H1 (cell line): ENCODE data around the gene SND1.

Experiments
- EP300 ChIP-seq, 2 experiments: IDR thresholded peaks; 1 replicate in 1 of 2; 2 replicates in 1 of 2; pipeline ENCODE4 v1.6.1; 2011 to 2012; ENCODE audit warnings: low read depth in 2 of 2, low read length in 2 of 2, mild to moderate bottlenecking in 2 of 2, borderline replicate concordance in 1 of 2, inconsistent platforms in 1 of 2, moderate library complexity in 1 of 2
- EZH2 ChIP-seq: fragments of 200-600 bp; sonication (generic); IDR thresholded peaks from 2 replicates; pipeline ENCODE4 v1.7.1; 2012; ENCODE audit warnings: low read depth, mild to moderate bottlenecking, moderate library complexity, low read length, inconsistent platforms; ENCODE audit not compliant: severe bottlenecking
- HDAC6 ChIP-seq: IDR thresholded peaks from one replicate; pipeline ENCODE4 v1.7.1; 2012; ENCODE audit warnings: low read depth, mild to moderate bottlenecking, inconsistent platforms, low read length, moderate library complexity
- PHF8 ChIP-seq: fragments of 200-600 bp; sonication (generic); conservative IDR thresholded peaks from 2 replicates; pipeline ENCODE4 v1.7.1; 2012; ENCODE audit warnings: low read depth, mild to moderate bottlenecking, inconsistent platforms, low read length, moderate library complexity
- POLR2A ChIP-seq, 2 experiments: IDR thresholded peaks; 1 replicate in 1 of 2; 2 replicates in 1 of 2; pipeline ENCODE4 v1.6.1; 2011; ENCODE audit warnings: low read depth in 2 of 2, low read length in 2 of 2, mild to moderate bottlenecking in 2 of 2; ENCODE audit errors: control extremely low read depth in 1 of 2
- POLR2AphosphoS5 ChIP-seq: IDR thresholded peaks from 2 replicates; pipeline ENCODE4 v1.6.1; 2011; ENCODE audit warnings: low read depth, low read length
- SAP30 ChIP-seq: fragments of 300-600 bp; sonication (generic); IDR thresholded peaks from 2 replicates; pipeline ENCODE4 v1.7.1; 2012; ENCODE audit warnings: low read length, moderate library complexity, mild to moderate bottlenecking, inconsistent platforms; ENCODE audit not compliant: insufficient read depth, insufficient replicate concordance
- TBP ChIP-seq: IDR thresholded peaks from 2 replicates; pipeline ENCODE4 v1.6.1; 2011; ENCODE audit warnings: low read depth, low read length, improper control_type of control experiment
- TCF12 ChIP-seq: IDR thresholded peaks from 2 replicates; pipeline ENCODE4 v1.6.1; 2011; ENCODE audit warnings: low read depth, mild to moderate bottlenecking, low read length
- TEAD4 ChIP-seq: IDR thresholded peaks from 2 replicates; pipeline ENCODE4 v1.6.1; 2012; ENCODE audit warnings: low read depth, low read length, inconsistent platforms, mixed read lengths
- TF ChIP-seq, protein P1 (sequence below), 3 experiments: IDR thresholded peaks; 1 replicate in 2 of 3; 2 replicates in 1 of 3; pipeline versions ENCODE4 v1.5.1 to v1.6.1; 2011; ENCODE audit warnings: low read length in 3 of 3, mild to moderate bottlenecking in 3 of 3, inconsistent platforms in 2 of 3, low read depth in 1 of 3, moderate library complexity in 1 of 3; ENCODE audit not compliant: insufficient read depth in 1 of 3; ENCODE audit errors: control extremely low read depth in 1 of 3

GRCh38 chr7:127650847-127651555 is 993 bp upstream of the SND1 start:
- no peak for TF ChIP-seq EZH2
- TF ChIP-seq HDAC6, result no peak
- TF ChIP-seq TBP, result no peak
- TF ChIP-seq, protein P1, sequence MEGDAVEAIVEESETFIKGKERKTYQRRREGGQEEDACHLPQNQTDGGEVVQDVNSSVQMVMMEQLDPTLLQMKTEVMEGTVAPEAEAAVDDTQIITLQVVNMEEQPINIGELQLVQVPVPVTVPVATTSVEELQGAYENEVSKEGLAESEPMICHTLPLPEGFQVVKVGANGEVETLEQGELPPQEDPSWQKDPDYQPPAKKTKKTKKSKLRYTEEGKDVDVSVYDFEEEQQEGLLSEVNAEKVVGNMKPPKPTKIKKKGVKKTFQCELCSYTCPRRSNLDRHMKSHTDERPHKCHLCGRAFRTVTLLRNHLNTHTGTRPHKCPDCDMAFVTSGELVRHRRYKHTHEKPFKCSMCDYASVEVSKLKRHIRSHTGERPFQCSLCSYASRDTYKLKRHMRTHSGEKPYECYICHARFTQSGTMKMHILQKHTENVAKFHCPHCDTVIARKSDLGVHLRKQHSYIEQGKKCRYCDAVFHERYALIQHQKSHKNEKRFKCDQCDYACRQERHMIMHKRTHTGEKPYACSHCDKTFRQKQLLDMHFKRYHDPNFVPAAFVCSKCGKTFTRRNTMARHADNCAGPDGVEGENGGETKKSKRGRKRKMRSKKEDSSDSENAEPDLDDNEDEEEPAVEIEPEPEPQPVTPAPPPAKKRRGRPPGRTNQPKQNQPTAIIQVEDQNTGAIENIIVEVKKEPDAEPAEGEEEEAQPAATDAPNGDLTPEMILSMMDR (IDR thresholded peaks at IDR 0.05; ENCODE audit: control extremely low read depth in 1 of 3, insufficient read depth in 1 of 3, low read depth in 1 of 3, low read length in 3 of 3), result no peak
- TF ChIP-seq EP300 (IDR thresholded peaks at IDR 0.05; ENCODE audit: borderline replicate concordance in 1 of 2, low read depth in 2 of 2, low read length in 2 of 2), result no peak
- peak; percentile 60 for TF ChIP-seq SAP30
- no peak for TF ChIP-seq TEAD4
- TF ChIP-seq POLR2A (IDR thresholded peaks at IDR 0.05; ENCODE audit: control extremely low read depth in 1 of 2, low read depth in 2 of 2, low read length in 2 of 2), result peak; percentile 27 to 70; a peak in 1 of 3 replicates
- no peak for TF ChIP-seq TCF12
- TF ChIP-seq POLR2AphosphoS5, result no peak; the same call in none of the 2 replicates
- TF ChIP-seq PHF8, result no peak
